ENCODE results near the gene DNAJC6.

DNAJC6 gene

GRCh38 chr1:65424573-65424889 is 115.2 kb downstream of the DNAJC6 start:
- H3K4me3 ChIP-seq (ENCODE audit: low read depth, low read length) = no peak overlapping the region
- no peak for TF ChIP-seq CTCF (IDR thresholded peaks at IDR 0.05; ENCODE audit: control insufficient read depth, extremely low read depth, insufficient read depth)

DNA sequence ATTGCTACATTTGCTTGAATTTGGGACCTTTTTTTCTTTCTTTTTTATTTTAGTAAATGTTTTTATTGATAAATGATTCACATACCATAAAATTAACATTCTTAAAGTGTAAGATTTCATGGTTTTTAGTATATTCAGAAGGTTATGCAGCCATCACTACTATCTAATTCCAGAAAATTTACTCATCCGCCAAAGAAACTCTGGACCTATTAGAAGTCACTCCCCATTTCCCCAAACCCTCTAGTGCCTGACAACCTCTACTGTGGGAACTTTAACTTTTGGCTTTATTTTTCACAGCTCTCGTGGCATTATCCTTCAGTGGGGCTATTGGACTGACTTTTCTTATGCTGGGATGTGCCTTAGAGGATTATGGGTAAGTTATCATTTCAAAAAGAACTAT is 115.7 kb downstream of the DNAJC6 start:
- no peak for DNase-seq (ENCODE audit: low read depth)
- H3K4me3 ChIP-seq (ENCODE audit: low read depth, low read length) = no peak overlapping the region

More at GRCh38 chr1:65424573-65424889, 115.2 kb downstream of the DNAJC6 start:
- no peak for DNase-seq (ENCODE audit: low read depth)

DNA sequence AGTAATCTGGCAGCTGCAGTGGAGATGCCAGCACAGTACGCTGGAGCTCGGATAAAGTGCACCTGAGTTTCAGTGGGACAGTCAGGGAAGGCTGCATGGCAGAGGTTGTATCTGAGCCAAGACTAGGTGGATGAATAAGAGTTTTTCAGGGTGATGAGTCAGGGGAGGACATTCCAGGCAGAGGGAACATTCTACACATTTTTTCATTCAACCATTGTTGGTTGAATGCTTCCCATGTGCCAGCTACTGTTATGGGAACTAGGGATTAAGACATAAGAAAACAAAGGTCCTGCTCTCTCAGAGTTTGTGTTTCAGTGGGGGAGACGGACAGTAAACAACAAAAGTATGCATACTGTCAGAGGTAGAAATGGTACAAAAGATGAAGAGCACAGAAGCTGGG is 116.4 kb downstream of the DNAJC6 start:
- no peak overlapping the region for H3K4me3 ChIP-seq (ENCODE audit: low read depth, low read length)
- no peak for DNase-seq (ENCODE audit: low read depth)
- TF ChIP-seq CTCF (IDR thresholded peaks at IDR 0.05; ENCODE audit: control insufficient read depth, extremely low read depth, insufficient read depth) = no peak

More for the DNA sequence above, 115.7 kb downstream of the DNAJC6 start:
- no peak for TF ChIP-seq CTCF (IDR thresholded peaks at IDR 0.05; ENCODE audit: control insufficient read depth, extremely low read depth, insufficient read depth)

- no peak for TF ChIP-seq CTCF (IDR thresholded peaks at IDR 0.05; ENCODE audit: control insufficient read depth, extremely low read depth, insufficient read depth)
- no peak for DNase-seq (ENCODE audit: low read depth)
- no peak overlapping the region for H3K4me3 ChIP-seq (ENCODE audit: low read depth, low read length)
Observed at GRCh38 chr1:65429078-65429477, 119.7 kb downstream of the DNAJC6 start.

- DNase-seq (ENCODE audit: low read depth) = no peak
- TF ChIP-seq CTCF (IDR thresholded peaks at IDR 0.05; ENCODE audit: control insufficient read depth, extremely low read depth, insufficient read depth) = no peak
- H3K4me3 ChIP-seq (ENCODE audit: low read depth, low read length) = no peak overlapping the region
Observed at GRCh38 chr1:65429806-65430205, 120.5 kb downstream of the DNAJC6 start.

DNA sequence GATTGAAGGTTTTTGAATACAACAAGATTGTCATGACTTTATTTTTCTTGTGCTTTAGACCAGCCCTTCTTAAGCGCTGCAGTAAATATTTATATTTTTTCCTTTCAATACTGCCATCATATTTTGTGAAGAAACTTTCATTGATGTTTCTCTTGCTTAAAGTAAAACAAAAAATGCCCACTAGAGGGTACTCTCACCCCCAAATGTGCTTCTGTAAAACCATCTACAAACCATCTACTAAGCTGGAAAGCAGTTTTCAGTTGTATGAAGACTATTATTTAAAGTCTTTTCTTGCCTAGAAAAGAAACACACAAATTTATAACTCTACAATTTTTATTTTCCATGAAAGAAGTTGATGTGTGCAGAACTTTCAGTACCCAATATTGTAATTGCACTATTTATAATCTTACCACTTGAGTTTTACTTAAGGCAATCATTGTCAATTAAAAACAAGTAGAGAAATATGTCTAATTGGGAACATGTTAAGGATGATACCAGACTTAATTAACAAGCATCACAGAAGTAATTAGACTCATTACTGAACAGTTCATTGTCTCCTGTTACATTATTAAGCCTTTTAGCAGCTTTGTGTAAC is 121.9 kb downstream of the DNAJC6 start:
- peak; percentile 56 for TF ChIP-seq CTCF (IDR thresholded peaks at IDR 0.05; ENCODE audit: control insufficient read depth, extremely low read depth, insufficient read depth)
- DNase-seq (ENCODE audit: low read depth) = no peak
- no peak overlapping the region for H3K4me3 ChIP-seq (ENCODE audit: low read depth, low read length)

DNA sequence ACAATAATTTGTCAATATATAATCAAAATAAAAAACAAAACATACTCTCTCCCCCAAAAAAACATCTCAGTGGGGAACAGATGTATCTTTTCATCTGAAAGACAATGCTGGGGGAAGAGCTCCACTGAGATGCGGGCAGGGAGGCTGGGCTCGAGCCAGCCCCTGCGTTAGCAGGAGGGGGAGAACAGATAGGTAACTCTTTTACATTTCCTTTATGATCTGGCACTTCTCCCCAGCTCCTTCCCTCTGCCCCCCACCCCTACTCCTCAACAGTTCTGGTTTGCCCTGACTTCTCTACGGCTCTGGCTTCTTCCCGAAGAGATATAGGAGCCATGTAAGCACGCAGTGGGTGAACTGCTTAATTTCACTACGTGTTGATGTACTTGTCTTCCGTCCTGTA is 123.6 kb downstream of the DNAJC6 start:
- no peak overlapping the region for H3K4me3 ChIP-seq (ENCODE audit: low read depth, low read length)
- no peak for DNase-seq (ENCODE audit: low read depth)
- no peak for TF ChIP-seq CTCF (IDR thresholded peaks at IDR 0.05; ENCODE audit: control insufficient read depth, extremely low read depth, insufficient read depth)

All from LNCaP clone FGC (cell line).